Peyer's patch (tissue), 4 donors: Measurements from ENCODE around the gene RTN4. TPM values are rescaled to one million over a fixed set of nuclear protein-coding genes. Genes with fewer than 3 reads are reported as not detected.
A peak's percentile ranks its signal among the peaks of the same experiment; 100 is the strongest.

Experiments
- DNase-seq, 3 donors: peaks; one replicate each; pipeline ENCODE4 v3.0.0-alpha.2; 2017 to 2019
- H3K27ac ChIP-seq, 4 donors: fragments of 200-600 bp; sonication (generic); one replicate each; pipeline ENCODE4 v1.5.1; 2016 to 2019
- H3K27me3 ChIP-seq, 2 donors: fragments of 200-600 bp; sonication (generic); one replicate each; pipeline ENCODE4 v1.5.1; 2019
- H3K36me3 ChIP-seq, 3 donors: fragments of 200-600 bp; sonication (generic); one replicate each; pipeline ENCODE4 v1.5.1; 2016 to 2019
- H3K4me1 ChIP-seq, 4 donors: fragments of 200-600 bp; sonication (generic); one replicate each; pipeline ENCODE4 v1.5.1; 2016 to 2019
- H3K4me3 ChIP-seq, 4 donors: fragments of 200-600 bp; sonication (generic); 1 replicate in 3 of 4; 2 replicates in 1 of 4; pipeline ENCODE4 v1.5.1; 2016 to 2019; ENCODE audit warnings: mild to moderate bottlenecking in 1 of 4
- H3K9me3 ChIP-seq, 4 donors: fragments of 200-600 bp; sonication (generic); one replicate each; pipeline ENCODE4 v1.5.1; 2016 to 2019; ENCODE audit warnings: mild to moderate bottlenecking in 1 of 4
- POLR2A ChIP-seq, 2 donors: fragments of 450-650 bp; IDR thresholded peaks; one replicate each; pipeline ENCODE4 v1.5.1; 2017; ENCODE audit warnings: antibody characterized with exemption in 2 of 2, mild to moderate bottlenecking in 2 of 2, moderate library complexity in 2 of 2
- total RNA-seq, 4 donors: library from RNA; depleted of rRNA; stranded (reverse); fragments of >200 nt; gene quantifications; one replicate each; pipeline ENCODE4 v1.1.0, GENCODE V29; 2016
- TF ChIP-seq, protein P1 (sequence below), 6 experiments: fragments of 450-650 bp in 4 of 6; fragments of 200-600 bp in 2 of 6; sonication (generic) in 1 of 6; IDR thresholded peaks; one replicate each; pipeline ENCODE4 v1.5.1; 2017 to 2019; ENCODE audit warnings: antibody characterized with exemption in 6 of 6, mild to moderate bottlenecking in 3 of 6, moderate library complexity in 1 of 6

Gene RTN4
- total RNA-seq, 4 donors from 2014 or later, result 140 to 313 (median 195) TPM

DNA sequence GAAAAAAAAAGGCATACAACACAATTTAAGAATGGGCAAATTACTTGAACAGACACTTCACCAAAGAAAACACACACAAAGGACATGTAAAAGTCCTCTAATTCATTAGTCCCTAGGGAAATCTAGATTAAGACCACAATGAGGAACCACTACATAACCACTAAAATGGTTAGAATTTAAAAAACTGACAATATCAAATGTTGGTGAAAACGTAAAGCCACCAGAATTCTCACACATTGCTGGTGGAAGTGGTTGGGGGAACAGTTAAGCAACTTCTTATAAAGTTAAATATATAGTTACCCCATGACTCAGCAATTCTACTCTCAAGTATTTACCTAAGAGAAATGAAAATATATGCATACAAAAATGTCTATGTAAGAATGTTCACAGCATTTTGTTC, 11.8 kb downstream of the RTN4 start:
- Histone ChIP-seq H3K4me3 (no peak overlapping the region), H3K36me3 (no peaks in the 10 kb centered on the region), H3K27ac (no peak overlapping the region), H3K27me3 (no peaks in the 10 kb centered on the region), H3K4me1 (peaks cover 0 to 10% (median 0%) of the 10 kb centered on the region in 4 donors), H3K9me3 (no peaks in the 10 kb centered on the region)
- no peak for DNase-seq
- no peak for TF ChIP-seq POLR2A (IDR thresholded peaks at IDR 0.05)
- TF ChIP-seq, protein P1, sequence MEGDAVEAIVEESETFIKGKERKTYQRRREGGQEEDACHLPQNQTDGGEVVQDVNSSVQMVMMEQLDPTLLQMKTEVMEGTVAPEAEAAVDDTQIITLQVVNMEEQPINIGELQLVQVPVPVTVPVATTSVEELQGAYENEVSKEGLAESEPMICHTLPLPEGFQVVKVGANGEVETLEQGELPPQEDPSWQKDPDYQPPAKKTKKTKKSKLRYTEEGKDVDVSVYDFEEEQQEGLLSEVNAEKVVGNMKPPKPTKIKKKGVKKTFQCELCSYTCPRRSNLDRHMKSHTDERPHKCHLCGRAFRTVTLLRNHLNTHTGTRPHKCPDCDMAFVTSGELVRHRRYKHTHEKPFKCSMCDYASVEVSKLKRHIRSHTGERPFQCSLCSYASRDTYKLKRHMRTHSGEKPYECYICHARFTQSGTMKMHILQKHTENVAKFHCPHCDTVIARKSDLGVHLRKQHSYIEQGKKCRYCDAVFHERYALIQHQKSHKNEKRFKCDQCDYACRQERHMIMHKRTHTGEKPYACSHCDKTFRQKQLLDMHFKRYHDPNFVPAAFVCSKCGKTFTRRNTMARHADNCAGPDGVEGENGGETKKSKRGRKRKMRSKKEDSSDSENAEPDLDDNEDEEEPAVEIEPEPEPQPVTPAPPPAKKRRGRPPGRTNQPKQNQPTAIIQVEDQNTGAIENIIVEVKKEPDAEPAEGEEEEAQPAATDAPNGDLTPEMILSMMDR (IDR thresholded peaks at IDR 0.05), result no peak

DNA sequence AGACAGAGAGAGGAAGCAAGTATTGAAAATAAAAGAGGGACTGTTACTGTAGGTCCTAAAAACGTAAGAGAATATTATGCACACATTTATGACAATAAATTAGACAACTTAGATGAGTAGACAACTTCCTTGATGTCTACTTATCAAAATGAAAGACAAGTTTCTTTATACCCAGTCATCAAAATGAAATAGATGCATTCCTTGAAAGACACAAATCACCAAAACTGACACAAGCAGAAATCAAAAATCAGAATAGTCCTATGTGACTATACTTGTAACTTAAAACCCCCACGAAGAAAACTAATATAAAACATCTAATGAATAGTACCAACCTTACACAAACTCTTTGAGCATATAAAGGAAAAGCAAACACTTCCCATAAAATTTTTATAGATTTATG, 14.5 kb downstream of the RTN4 start:
- H3K4me1 ChIP-seq, result peaks cover 0 to 12% (median 0%) of the 10 kb centered on the region in 4 donors
- no peak for TF ChIP-seq POLR2A (IDR thresholded peaks at IDR 0.05)
- TF ChIP-seq, protein P1 (IDR thresholded peaks at IDR 0.05), result no peak

GRCh38 chr2:55033921-55034320, 16.3 kb downstream of the RTN4 start:
- no peak overlapping the region for H3K4me3 ChIP-seq
- H3K36me3 ChIP-seq, result no peaks in the 10 kb centered on the region
- no peak for TF ChIP-seq POLR2A (IDR thresholded peaks at IDR 0.05)
- TF ChIP-seq, protein P1 (IDR thresholded peaks at IDR 0.05), result no peak
- no peak overlapping the region for H3K27ac ChIP-seq
- DNase-seq, result no peak
- H3K27me3 ChIP-seq, result no peaks in the 10 kb centered on the region
- H3K4me1 ChIP-seq, result peaks cover 0 to 16% (median 0%) of the 10 kb centered on the region in 4 donors
- H3K9me3 ChIP-seq, result no peaks in the 10 kb centered on the region

More for the DNA sequence above, 14.5 kb downstream of the RTN4 start:
- Histone ChIP-seq H3K9me3 (no peaks in the 10 kb centered on the region), H3K36me3 (no peaks in the 10 kb centered on the region), H3K4me3 (no peak overlapping the region), H3K27ac (no peak overlapping the region), H3K27me3 (no peaks in the 10 kb centered on the region)
- DNase-seq, result no peak

GRCh38 chr2:55033076-55033742, 17.0 kb downstream of the RTN4 start:
- peak in 1 of 3 donors; percentile 34 for DNase-seq
- peaks cover 0 to 18% (median 0%) of the 10 kb centered on the region in 4 donors for H3K4me1 ChIP-seq

DNA sequence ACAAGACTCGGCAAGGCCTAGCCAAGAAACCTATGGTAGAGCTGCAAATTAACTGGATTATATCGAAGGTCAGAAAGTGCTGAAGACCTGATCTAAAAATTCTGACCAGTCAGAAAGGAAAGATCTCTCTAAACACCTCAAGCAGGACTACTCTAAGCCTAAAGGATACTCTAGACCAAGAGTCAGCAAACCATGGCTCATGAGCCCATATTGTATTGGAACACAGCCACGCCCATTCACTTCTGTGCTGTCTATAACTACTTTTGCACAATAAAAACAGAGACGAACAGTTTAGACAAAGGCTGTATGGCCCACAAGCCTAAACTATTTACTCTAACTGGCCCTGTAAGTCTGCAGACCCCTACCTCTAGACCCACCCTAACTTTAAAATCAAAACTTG, 18.7 kb downstream of the RTN4 start:
- TF ChIP-seq POLR2A (IDR thresholded peaks at IDR 0.05), result no peak
- TF ChIP-seq, protein P1 (IDR thresholded peaks at IDR 0.05), result no peak
- H3K9me3 ChIP-seq, result no peaks in the 10 kb centered on the region
- no peaks in the 10 kb centered on the region for H3K36me3 ChIP-seq
- DNase-seq, result no peak
- H3K27ac ChIP-seq, result no peak overlapping the region
- H3K27me3 ChIP-seq, result no peaks in the 10 kb centered on the region
- peaks cover 0 to 18% (median 0%) of the 10 kb centered on the region in 4 donors for H3K4me1 ChIP-seq
- H3K4me3 ChIP-seq, result no peak overlapping the region

More at GRCh38 chr2:55033076-55033742, 17.0 kb downstream of the RTN4 start:
- H3K9me3 ChIP-seq, result no peaks in the 10 kb centered on the region
- TF ChIP-seq, protein P1 (IDR thresholded peaks at IDR 0.05), result no peak
- no peak for TF ChIP-seq POLR2A (IDR thresholded peaks at IDR 0.05)
- H3K27ac ChIP-seq, result no peak overlapping the region
- H3K27me3 ChIP-seq, result no peaks in the 10 kb centered on the region
- no peaks in the 10 kb centered on the region for H3K36me3 ChIP-seq
- H3K4me3 ChIP-seq, result no peak overlapping the region
